Muscle layer of duodenum (tissue), 2 donors: Measurements from ENCODE around the gene HSPA14.
"Not testable (repeated sequence)": the region's sequence is repeated elsewhere in the genome, so short reads cannot be mapped to it uniquely, and the experiment has no call there.

Experiments used
- H3K27ac ChIP-seq: one replicate; pipeline ENCODE4 v1.7.0; 2013; ENCODE audit warnings: mild to moderate bottlenecking, low read length
- H3K27me3 ChIP-seq: one replicate; pipeline ENCODE4 v1.7.0; 2013; ENCODE audit warnings: low read depth, mild to moderate bottlenecking, control low read depth, low read length
- H3K36me3 ChIP-seq, 2 donors: one replicate each; pipeline ENCODE4 v1.7.0; 2013; ENCODE audit warnings: low read length in 2 of 2, control low read depth in 1 of 2, mild to moderate bottlenecking in 1 of 2; ENCODE audit not compliant: insufficient read depth in 2 of 2, control insufficient read depth in 1 of 2
- H3K4me1 ChIP-seq, 2 donors: one replicate each; pipeline ENCODE4 v1.7.0; 2013; ENCODE audit warnings: low read length in 2 of 2, mild to moderate bottlenecking in 2 of 2, control low read depth in 1 of 2, moderate library complexity in 1 of 2; ENCODE audit not compliant: insufficient read depth in 2 of 2, control insufficient read depth in 1 of 2
- H3K4me3 ChIP-seq, 2 donors: one replicate each; pipeline ENCODE4 v1.7.0; 2013; ENCODE audit warnings: low read length in 2 of 2, low read depth in 1 of 2, mild to moderate bottlenecking in 1 of 2
- H3K9me3 ChIP-seq, 2 donors: one replicate each; pipeline ENCODE4 v1.7.0; 2013; ENCODE audit warnings: low read length in 2 of 2, control low read depth in 1 of 2, mild to moderate bottlenecking in 1 of 2; ENCODE audit not compliant: control insufficient read depth in 1 of 2
- donor health status: healthy.

HSPA14 gene

GRCh38 chr10:14837757-14838581, at the start of gene HSPA14, which contains the start of the genes CDNF and MSANTD7:
TSS of gene HSPA14 (plus strand) at chr10:14838306. CDS start at chr10:14838403, 97 bp downstream.
TSS of gene CDNF (minus strand) at chr10:14838037. CDS start at chr10:14837946, 91 bp downstream.
TSS of gene MSANTD7 (plus strand) at chr10:14838306. CDS start at chr10:14842285, 3,979 bp downstream.
- Histone ChIP-seq H3K27me3 (no peaks in the 10 kb centered on the region), H3K27ac (peak within 1 kb of the TSS; percentile 91), H3K4me1 (peaks cover 0 to 14% of the 10 kb centered on the region in 2 donors), H3K36me3 (peaks cover 17 to 30% of the 10 kb centered on the region in 2 donors), H3K4me3 (peak within 1 kb of the TSS; percentile 70 to 96), H3K9me3 (no peaks in the 10 kb centered on the region)

GRCh38 chr10:14798636-14799035, 39.5 kb upstream of the HSPA14 start:
- H3K27me3 ChIP-seq: no peaks in the 10 kb centered on the region
- H3K27ac ChIP-seq: no peak overlapping the region
- no peaks in the 10 kb centered on the region for H3K4me1 ChIP-seq
- H3K9me3 ChIP-seq: no peaks in the 10 kb centered on the region
- H3K36me3 ChIP-seq: no peaks in the 10 kb centered on the region
- H3K4me3 ChIP-seq: no peak overlapping the region

DNA sequence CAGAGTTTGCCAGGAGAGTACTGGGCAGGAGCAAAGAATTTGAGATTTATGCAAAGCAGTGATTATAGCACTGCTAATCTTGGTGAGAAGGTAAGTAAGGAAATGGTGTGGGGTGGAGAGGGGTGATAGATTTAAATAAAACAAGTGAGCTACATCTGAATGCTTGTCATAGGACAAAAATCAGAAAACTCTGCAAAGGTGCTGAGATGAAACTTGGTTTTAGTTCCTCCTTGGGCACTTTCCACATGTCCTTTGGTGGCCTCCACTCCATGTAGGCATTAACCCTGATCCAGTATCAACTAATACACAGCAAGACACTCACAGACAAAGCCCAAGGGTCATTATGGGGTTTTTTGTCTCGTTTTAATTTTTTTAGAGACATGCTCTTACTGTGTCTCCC, 37.7 kb upstream of the HSPA14 start:
- H3K9me3 ChIP-seq: no peaks in the 10 kb centered on the region
- no peak overlapping the region for H3K4me3 ChIP-seq
- H3K27ac ChIP-seq: no peak overlapping the region
- H3K27me3 ChIP-seq: no peaks in the 10 kb centered on the region
- H3K36me3 ChIP-seq: no peaks in the 10 kb centered on the region
- H3K4me1 ChIP-seq: no peaks in the 10 kb centered on the region

DNA sequence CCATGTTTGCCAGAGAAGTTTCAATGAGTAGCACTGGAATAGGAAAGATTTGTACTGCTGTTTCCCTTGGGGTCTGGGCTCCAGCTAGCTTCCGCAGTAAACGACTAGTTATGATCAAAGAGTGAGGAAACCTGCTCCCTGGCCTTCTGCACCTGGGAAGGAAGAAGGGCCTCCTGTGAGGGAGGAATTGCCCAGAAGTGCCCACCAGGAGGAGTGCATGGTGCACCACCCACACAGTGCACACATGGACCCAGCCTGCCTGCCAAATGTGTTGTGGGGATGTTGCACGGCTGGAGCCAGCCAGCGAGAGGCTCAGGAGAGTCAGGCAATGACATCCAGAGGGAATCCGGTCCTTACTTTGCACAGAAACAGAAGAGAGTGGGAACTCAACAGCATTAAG, 36.4 kb upstream of the HSPA14 start:
- Histone ChIP-seq H3K4me1 (no peaks in the 10 kb centered on the region), H3K36me3 (no peaks in the 10 kb centered on the region), H3K27ac (no peak overlapping the region), H3K27me3 (no peaks in the 10 kb centered on the region), H3K4me3 (no peak overlapping the region), H3K9me3 (no peaks in the 10 kb centered on the region)

GRCh38 chr10:14803827-14804226, 34.3 kb upstream of the HSPA14 start:
- no peaks in the 10 kb centered on the region for H3K4me1 ChIP-seq
- H3K27me3 ChIP-seq: no peaks in the 10 kb centered on the region
- H3K27ac ChIP-seq: no peak overlapping the region
- no peaks in the 10 kb centered on the region for H3K9me3 ChIP-seq
- H3K4me3 ChIP-seq: no peak overlapping the region
- H3K36me3 ChIP-seq: no peaks in the 10 kb centered on the region

DNA sequence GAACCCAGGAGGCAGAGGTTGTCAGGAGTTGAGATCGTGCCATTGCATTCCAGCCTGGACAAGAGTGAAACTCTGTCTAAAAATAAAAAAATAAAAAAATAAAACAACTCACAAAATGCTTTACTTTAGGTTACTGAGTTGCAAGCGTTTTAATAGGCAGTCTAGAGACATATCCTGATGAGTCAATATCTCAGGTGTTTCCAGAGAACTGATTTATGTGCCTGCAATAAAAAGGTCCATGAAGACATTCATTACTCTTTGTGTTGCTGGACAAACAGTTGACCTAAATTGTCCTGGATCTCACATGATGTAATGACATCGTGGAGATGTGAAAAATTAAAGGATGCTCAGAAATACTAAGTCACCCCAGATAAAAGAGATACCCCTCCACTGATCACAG, 31.8 kb upstream of the HSPA14 start:
- Histone ChIP-seq H3K4me1 (no peaks in the 10 kb centered on the region), H3K4me3 (no peak overlapping the region), H3K27me3 (no peaks in the 10 kb centered on the region), H3K9me3 (no peaks in the 10 kb centered on the region), H3K36me3 (no peaks in the 10 kb centered on the region), H3K27ac (no peak overlapping the region)

DNA sequence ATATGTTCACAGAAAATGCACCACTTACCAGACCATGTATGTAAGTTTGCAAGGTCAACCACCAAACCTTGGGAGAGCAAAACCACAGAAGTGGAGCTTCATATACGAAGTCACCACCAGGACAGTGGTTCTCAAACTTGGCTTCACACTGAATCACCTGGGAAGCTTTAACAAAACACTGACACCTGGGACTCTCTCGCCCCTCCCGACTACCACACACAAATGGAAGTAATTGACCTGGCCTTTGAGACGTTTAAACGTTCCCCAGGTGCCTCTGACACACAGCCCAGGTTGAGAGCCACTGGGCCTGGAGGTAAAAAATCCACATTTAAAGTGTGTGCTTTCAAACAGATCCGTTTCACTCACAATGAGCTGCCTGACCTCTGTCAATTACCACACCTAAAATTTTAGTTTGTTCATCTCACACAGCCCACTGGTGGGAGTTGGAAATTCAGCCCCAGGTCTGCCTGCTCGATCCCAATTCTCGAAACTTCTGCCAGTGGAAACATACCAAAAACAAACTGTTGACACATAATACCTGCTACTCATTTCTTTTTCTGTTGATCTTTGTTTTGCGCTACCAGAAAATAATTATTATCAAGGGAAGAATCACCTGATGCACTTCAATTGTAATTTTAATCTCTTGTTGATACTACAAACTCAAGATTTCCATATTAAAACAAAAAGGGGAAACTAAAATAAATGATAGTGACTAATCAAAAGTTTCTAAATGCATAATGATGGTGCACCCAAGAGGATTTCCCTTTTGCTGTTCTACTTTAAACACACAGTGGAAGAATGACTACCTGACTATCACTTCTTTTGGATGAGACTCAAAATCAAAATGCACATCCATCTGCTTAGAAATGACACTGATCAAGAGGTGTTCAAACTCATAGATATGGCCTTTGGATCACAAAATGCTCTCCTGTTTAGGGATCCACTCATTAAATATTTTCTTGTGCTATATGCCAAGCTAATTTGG, 26.8 kb upstream of the HSPA14 start:
- Histone ChIP-seq H3K9me3 (no peaks in the 10 kb centered on the region), H3K36me3 (no peaks in the 10 kb centered on the region), H3K27me3 (no peaks in the 10 kb centered on the region), H3K4me3 (no peak overlapping the region), H3K27ac (no peak overlapping the region), H3K4me1 (no peaks in the 10 kb centered on the region)

GRCh38 chr10:14812271-14812670, 25.8 kb upstream of the HSPA14 start:
- Histone ChIP-seq H3K27me3 (no peaks in the 10 kb centered on the region), H3K27ac (no peak overlapping the region), H3K4me1 (no peaks in the 10 kb centered on the region), H3K9me3 (no peaks in the 10 kb centered on the region), H3K4me3 (no peak overlapping the region), H3K36me3 (no peaks in the 10 kb centered on the region)

- no peaks in the 10 kb centered on the region for H3K36me3 ChIP-seq
- H3K27me3 ChIP-seq: no peaks in the 10 kb centered on the region
- no peak overlapping the region for H3K4me3 ChIP-seq
- H3K27ac ChIP-seq: no peak overlapping the region
- no peaks in the 10 kb centered on the region for H3K9me3 ChIP-seq
- no peaks in the 10 kb centered on the region for H3K4me1 ChIP-seq
Measured at GRCh38 chr10:14815681-14816080, 22.4 kb upstream of the HSPA14 start.

DNA sequence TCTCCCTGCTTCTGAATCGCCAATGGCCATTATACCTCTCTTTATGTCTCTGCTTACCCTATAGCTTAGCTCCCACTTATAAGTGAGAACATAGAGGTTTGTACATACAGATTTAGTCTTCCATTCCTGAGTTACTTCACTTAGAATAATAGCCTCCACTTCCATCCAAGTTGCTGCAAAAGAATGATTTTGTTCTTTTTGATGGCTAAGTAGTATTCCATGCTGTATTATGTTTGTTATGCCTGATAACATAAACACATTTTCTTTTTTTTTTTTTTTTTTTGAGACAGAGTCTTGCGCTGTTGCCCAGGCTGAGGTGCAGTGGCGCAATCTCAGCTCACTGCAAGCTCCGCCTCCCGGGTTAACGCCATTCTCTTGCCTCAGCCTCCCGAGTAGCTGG, 21.4 kb upstream of the HSPA14 start:
- H3K36me3 ChIP-seq, H3K27ac ChIP-seq, H3K4me1 ChIP-seq, H3K27me3 ChIP-seq, H3K9me3 ChIP-seq, H3K4me3 ChIP-seq: not testable (repeated sequence)
